SK-N-MC (cell line): Measurements from ENCODE around the gene ZYX.

ENCODE experiments used
- EZH2 ChIP-seq: fragments of 200-600 bp; sonication (generic); IDR thresholded peaks from one replicate; pipeline ENCODE4 v1.6.1; 2017; ENCODE audit warnings: antibody characterized with exemption
- FOXP2 ChIP-seq: optimal IDR thresholded peaks from 2 replicates; pipeline ENCODE3; 2011; ENCODE audit warnings: mild to moderate bottlenecking, moderate library complexity; ENCODE audit not compliant: insufficient read depth; ENCODE audit errors: extremely low read length, control extremely low read depth
- POLR2AphosphoS5 ChIP-seq: IDR thresholded peaks from 2 replicates; pipeline ENCODE4 v1.6.1; 2012; ENCODE audit warnings: mild to moderate bottlenecking, low read depth, low read length, borderline replicate concordance

GRCh38 chr7:143387156-143387975 lies 6.2 kb downstream of the ZYX start:
- TF ChIP-seq POLR2AphosphoS5 = no peak
- no peak for TF ChIP-seq EZH2
- TF ChIP-seq FOXP2 = no peak
